GM20431 (cell line): Measurements from ENCODE around the gene CCDC8.
"Not testable (repeated sequence)": the region's sequence is repeated elsewhere in the genome, so short reads cannot be mapped to it uniquely, and the experiment has no call there.

Experiments used
- in situ Hi-C: fragments of 300-500 bp; cut with MseI, MboI; formaldehyde crosslinking; loops from one replicate; pipeline ENCODE4 v1.15.0; 2020; ENCODE audit warnings: low sequenced_read_pairs; ENCODE audit not compliant: unreplicated experiment

Gene CCDC8

DNA sequence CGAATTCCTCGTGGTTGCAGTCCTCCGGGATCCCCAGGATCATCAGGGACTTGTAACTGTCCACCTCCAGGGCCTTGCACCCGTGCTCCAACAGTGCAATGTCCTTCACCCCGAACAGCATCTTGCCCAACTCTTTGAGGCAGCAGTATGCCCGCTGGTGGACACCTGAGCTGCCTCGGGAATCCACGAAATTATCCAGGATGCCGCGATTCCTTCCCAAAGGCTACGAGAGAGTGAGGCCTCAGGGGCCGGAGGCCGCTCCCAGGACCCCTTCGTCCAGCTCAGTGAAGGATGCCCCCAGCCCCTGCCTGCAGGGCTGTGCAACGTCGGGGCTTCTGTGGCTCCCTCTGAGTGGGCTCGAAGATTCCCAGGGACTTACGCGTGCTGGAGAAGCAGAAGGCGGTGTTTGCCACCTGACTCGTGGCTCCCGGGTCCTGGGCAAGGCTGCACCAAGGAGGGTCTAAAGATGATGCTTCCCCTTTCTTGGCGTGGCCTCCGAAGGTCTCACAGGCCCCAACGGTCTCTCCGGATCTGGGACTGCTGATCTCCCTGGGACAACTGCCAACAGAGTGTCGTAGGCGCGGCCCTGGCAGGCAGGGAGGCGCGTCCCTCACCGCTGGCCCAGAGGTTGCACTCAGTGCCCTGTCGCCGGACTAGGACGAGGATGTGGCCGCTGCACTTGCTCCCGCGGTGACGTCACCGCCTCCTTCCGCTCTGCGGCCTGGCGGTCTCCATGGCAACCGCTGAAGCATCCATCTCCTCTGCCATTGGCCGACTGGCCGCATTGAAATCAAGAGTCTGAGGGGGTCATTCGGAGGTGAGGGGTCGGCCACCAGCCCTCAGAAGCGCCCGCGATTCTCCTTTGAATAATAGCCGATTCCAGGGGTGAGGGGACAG lies 15.1 kb upstream of the CCDC8 start, which contains the start of gene PNMA8C:
TSS of gene PNMA8C (minus strand) at position 698 of the 897 bp plus-strand sequence. CDS start at position 121, 577 bp downstream.
- in situ Hi-C loops, result no loop called here

DNA sequence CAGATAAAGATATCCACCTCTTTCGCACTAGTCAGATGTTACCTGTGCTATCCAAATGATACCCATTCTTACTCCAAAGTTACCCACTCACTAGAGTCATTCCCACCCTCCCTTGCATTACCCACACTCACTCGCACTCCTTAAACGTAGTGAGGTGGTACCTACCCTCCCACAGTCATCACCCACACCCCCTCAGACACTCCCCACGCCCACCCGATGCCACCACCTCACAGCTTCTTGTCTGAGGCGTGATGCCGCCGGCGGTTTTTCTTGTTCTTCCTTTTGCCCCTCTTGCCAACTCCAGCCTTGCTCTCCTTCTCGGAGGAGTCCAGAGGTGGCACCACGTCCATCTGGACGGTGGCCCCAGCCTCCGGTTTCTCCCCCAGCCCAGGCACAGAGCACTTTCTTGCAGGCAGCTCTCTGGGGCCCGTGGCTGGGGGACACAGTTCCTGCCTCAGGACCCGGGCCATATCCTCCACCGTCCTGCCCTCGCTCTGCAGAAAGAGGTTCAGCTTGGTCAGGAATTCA lies 14.2 kb upstream of the CCDC8 start:
- in situ Hi-C loops, result no loop called here

GRCh38 chr19:46426506-46427162 lies 13.3 kb upstream of the CCDC8 start:
- in situ Hi-C loops, result no loop called here

DNA sequence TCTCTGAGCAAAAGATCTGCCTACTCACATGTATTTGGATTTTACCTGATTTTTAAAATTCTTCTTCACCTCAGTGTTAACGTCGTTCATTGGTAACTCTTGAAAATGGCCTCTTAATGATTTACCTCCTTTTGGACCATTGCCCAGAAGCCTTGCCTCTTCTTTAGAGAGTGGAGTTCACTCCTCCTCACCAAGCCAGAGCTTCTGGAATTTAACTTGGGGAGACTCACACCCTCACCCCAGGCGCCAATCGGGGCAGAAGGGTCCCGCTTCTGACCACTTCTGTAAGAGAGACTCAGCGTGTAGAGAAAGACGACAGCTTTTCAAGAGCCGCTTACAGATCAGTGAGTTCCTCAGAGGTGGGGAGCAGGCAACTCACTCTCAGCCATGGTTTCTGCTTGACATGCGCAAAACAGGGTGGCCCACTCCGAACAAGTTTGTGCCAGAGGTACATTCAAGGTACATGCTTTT lies 12.7 kb upstream of the CCDC8 start:
- in situ Hi-C loops, result no loop called here

- in situ Hi-C loops, result no loop called here
These were observed 9.8 kb upstream of the CCDC8 start for GRCh38 chr19:46423188-46423587.

DNA sequence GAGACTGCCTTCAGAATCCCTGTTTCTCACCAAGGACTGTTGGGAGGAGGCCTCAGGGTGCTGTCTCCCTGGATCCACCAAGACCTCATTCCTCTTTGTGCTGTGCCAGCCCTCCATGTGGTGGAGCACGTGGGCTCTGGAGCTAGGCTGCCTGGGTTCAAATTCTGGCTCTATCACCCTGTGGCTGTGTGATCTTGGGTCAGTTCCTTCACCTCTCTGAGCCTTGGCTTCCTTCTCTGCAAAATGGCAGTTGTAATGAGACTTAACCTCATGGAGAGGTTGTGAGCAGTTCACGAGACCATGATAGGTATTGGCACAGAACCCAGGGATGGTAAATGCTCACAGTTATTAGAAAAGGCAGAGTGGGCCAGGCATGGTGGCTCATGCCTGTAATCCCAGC lies 9.0 kb upstream of the CCDC8 start:
- in situ Hi-C loops, result no loop called here

- in situ Hi-C loops, result no loop called here
These were observed 6.7 kb upstream of the CCDC8 start for GRCh38 chr19:46420056-46420455.

DNA sequence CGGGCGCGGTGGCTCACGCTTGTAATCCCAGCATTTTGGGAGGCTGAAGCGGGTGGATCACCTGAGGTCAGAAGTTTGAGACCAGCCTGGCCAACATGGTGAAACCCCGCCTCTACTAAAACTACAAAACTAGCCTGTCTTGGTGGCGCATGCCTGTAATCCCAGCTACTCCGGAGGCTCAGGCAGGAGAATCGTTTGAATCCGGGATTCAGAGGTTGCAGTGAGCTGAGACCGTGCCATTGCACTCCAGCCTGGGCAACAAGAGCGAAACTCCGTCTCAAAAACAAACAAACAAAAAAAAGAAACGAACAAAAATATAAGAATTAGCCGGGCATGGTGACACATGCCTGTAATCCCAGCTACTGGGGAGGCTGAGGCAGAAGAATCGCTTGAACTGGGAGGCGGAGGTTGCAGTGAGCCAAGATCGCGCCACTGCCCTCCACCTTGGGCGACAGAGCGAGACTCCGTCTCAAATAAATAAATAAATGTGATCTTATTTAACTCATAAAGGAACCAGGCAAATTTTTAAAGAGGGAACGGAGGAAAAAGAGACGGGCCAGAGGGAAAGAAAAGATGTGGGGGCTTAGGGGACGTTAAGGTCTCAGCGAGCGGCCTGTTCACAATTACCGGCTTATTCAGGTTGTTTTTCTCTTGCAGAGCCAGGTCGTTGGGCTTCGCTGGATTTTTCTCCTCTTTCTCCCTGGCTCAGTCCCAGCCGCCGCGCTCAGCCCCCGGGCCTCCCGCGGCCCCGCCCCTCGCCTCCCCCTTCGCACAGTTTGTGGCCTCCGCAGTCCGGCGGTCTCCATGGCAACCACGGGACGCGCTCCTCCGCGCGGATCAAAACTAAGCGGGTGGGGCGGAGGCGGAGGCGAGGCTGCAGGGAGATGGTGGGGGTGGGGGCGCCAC lies 2.7 kb upstream of the CCDC8 start:
- in situ Hi-C loops, result not testable (repeated sequence)

DNA sequence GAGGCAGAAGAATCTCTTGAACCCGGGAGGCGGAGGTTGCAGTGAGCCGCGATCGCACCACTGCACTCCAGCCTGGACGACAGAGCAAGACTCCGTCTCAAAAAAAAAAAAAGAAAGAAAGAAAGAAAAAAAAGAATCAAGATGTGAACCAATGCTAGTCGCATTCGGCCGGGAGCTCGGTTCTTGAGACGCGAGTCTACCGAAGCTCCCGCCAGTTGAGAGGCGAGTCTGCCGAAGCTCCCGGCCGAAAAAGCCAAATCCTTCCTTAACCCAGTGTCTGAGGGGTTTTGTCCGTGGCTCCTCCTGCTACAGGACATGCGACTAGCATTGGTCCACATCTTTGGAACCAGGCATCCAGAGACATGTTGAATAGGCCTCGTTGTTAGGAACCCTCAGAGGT lies 1.5 kb upstream of the CCDC8 start:
- in situ Hi-C loops, result not testable (repeated sequence)

DNA sequence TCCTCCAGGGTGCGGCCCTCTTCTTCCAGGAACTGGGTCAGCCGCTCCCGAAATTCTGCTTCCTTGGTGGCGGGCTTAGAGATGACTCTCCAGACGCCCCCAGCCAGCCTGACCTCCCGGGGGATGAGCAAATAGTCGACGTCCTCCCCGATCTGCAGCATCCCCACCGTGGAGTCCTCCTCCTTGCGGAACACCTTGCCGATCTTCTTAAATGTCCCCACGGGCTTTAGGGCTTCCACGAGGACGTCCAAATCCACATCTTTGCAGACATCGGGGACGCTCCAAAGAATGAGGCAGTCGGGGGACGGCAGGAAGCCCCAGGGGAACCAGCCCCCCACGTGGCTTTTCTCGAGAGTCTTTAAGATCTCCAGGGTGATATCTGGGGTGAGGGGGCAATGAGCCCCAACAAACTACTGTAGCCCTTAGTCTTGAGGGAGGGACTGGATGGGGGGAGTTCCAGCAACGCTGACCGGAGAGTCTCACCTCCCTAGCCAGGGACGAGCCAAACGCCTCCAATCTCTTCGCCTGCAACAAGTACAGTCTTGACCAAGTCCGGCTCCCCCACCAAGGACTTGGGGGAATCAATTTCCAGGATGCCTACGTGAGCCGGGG lies 608 bp downstream of the CCDC8 start:
- in situ Hi-C loops, result no loop called here

GRCh38 chr19:46411925-46412649 lies 1.3 kb downstream of the CCDC8 start:
- in situ Hi-C loops, result no loop called here

GRCh38 chr19:46411088-46411924 lies 2.1 kb downstream of the CCDC8 start:
- in situ Hi-C loops, result no loop called here

DNA sequence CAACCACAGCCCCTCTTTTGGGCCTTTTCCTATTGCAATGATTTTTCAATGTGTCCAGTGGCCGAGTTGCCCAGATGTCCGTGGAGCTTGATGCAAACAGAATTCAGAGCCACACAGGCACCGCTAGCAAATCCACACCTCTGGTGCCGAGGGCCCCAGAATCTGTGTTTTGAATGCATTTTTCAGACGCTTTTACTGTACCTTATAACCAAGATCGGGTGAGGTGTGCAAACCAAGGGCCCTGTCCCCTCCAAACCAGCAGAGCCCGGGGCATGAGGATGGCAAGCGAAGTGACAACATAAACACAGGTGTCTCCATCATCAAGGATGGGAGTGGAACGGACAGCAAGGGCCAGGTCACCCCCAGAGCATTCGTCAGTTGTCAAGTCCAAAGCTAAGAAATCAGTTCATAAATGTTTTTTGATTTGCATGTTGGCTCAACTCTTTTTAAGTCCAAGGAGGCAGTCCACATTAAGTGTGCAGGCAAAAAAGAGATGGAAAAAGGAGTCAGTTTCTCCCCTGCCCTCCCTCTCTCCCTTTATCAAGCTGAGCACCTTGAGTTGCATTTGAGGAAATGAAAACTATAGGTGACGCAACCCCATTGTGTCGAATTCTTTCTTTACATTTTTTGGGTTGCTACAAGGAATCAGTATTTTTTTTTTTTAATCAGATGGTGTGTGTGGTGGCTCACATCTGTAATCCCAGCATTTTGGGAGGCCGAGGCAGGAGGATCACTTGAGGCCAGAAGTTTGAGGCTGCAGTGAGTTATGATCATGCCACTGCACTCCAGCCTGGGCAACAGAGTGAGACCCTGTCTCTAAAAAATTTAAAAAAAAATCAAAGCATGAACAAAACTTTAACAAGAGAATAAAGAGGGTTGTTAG lies 2.9 kb downstream of the CCDC8 start:
- in situ Hi-C loops, result no loop called here

DNA sequence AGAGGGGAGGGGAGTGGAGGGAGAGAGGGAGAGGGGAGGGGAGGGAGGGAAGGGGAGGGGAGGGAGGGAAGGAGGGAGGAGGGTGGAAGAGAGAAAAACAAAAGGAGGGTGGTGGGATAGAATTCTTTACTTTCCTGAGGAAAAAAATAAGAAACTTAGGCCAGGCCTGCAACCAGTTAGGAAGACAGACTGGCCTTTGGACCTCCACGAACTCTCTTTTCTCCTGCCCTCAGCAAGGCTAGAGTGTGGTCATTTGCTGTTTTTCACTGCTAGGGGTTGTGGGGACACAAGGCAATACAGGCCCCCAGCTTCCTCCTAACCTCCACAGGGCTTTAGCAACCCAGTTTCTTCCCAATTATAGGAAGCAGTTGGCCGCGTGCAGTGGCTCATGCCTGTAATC lies 4.2 kb downstream of the CCDC8 start:
- in situ Hi-C loops, result loop anchor here (10.0 kb wide), 1 partner anchor 76 kb away; no protein-coding TSS in a partner anchor

DNA sequence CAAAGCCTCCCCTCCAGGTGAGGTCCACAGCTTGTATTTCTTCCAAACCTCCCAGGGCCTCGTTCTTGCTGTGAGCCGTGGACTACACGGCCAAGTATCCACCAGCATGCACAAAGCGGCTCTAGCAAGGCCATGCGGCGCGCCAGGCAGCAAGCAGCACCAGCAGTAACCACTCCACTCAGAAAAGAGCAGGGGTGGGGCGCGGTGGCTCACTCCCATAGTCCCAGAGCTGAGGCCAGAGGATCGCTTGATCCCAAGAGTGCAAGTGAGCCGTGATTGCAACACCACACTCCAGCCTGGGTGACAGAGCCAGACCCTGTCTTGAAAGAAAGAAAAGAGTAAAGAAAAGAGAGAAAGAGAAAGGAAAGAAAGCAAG lies 4.7 kb downstream of the CCDC8 start:
- in situ Hi-C loops, result loop anchor here (10.0 kb wide), 1 partner anchor 76 kb away; no protein-coding TSS in a partner anchor

- in situ Hi-C loops, result loop anchor here (10.0 kb wide), 1 partner anchor 77 kb away; no protein-coding TSS in a partner anchor
These were observed 5.3 kb downstream of the CCDC8 start for GRCh38 chr19:46407856-46408663.
